CD8-positive, alpha-beta memory T cell (primary cell): ENCODE data around the gene ZG16B. TPM values are rescaled to one million over a fixed set of nuclear protein-coding genes. Genes with fewer than 3 reads are reported as not detected.
A peak's percentile ranks its signal among the peaks of the same experiment; 100 is the strongest.

Experiments
- CTCF ChIA-PET: fragments of 350-600 bp; sonication (Branson Sonifier 250); formaldehyde crosslinking; loops from one replicate; lab custom pipeline; 2021; ENCODE audit warnings: antibody characterized with exemption; lab: Charles Lee
- POLR2A ChIA-PET: fragments of 350-600 bp; sonication (Branson Sonifier 250); formaldehyde crosslinking; loops from one replicate; lab custom pipeline; 2021; ENCODE audit warnings: antibody characterized with exemption; lab: Charles Lee
- DNase-seq, 5 donors: peaks; one replicate each; pipeline versions ENCODE4 v3.0.0 to v3.0.0-alpha.2; 2020 to 2022; ENCODE audit warnings: mixed read lengths in 1 of 5
- H3K27ac ChIP-seq: one replicate; pipeline ENCODE4 v1.7.0; 2013; ENCODE audit warnings: low read depth, mild to moderate bottlenecking, low read length, moderate library complexity
- H3K27me3 ChIP-seq: 2 replicates; pipeline ENCODE4 v1.7.0; 2013; ENCODE audit warnings: low read length, mild to moderate bottlenecking; ENCODE audit not compliant: insufficient read depth, poor library complexity, severe bottlenecking
- H3K36me3 ChIP-seq: 2 replicates; pipeline ENCODE4 v1.7.0; 2013; ENCODE audit warnings: mild to moderate bottlenecking, low read length, moderate library complexity; ENCODE audit not compliant: insufficient read depth
- H3K4me1 ChIP-seq: 2 replicates; pipeline ENCODE4 v1.7.0; 2013; ENCODE audit warnings: mild to moderate bottlenecking, low read length, moderate library complexity; ENCODE audit not compliant: insufficient read depth
- H3K4me3 ChIP-seq: 2 replicates; pipeline ENCODE4 v1.7.0; 2013; ENCODE audit warnings: mild to moderate bottlenecking, low read length
- H3K9me3 ChIP-seq: 2 replicates; pipeline ENCODE4 v1.7.0; 2013; ENCODE audit warnings: mild to moderate bottlenecking, low read length
- H3K27ac Mint-ChIP-seq, 8 donors: one replicate each; pipeline ENCODE4 v1.8.0; 2020 to 2021; ENCODE audit warnings: mixed read lengths in 8 of 8, mild to moderate bottlenecking in 6 of 8, inconsistent platforms in 3 of 8, moderate library complexity in 3 of 8
- H3K27me3 Mint-ChIP-seq, 2 donors: one replicate each; pipeline ENCODE4 v1.8.0; 2020 to 2021; ENCODE audit warnings: mixed read lengths in 2 of 2, mild to moderate bottlenecking in 1 of 2, moderate library complexity in 1 of 2
- H3K36me3 Mint-ChIP-seq, 3 donors: one replicate each; pipeline ENCODE4 v1.8.0; 2020 to 2021; ENCODE audit warnings: mixed read lengths in 3 of 3, inconsistent platforms in 1 of 3, mild to moderate bottlenecking in 1 of 3
- H3K4me1 Mint-ChIP-seq, 3 donors: one replicate each; pipeline ENCODE4 v1.8.0; 2020 to 2021; ENCODE audit warnings: mixed read lengths in 3 of 3, inconsistent platforms in 1 of 3, mild to moderate bottlenecking in 1 of 3
- H3K4me3 Mint-ChIP-seq, 7 donors: one replicate each; pipeline ENCODE4 v1.8.0; 2020 to 2021; ENCODE audit warnings: mixed read lengths in 7 of 7, mild to moderate bottlenecking in 6 of 7, moderate library complexity in 4 of 7, inconsistent platforms in 2 of 7
- H3K9me3 Mint-ChIP-seq, 5 donors: one replicate each; pipeline ENCODE4 v1.8.0; 2020 to 2022; ENCODE audit warnings: mixed read lengths in 5 of 5, mild to moderate bottlenecking in 3 of 5, moderate library complexity in 2 of 5, inconsistent platforms in 1 of 5
- polyA plus RNA-seq: library from polyadenylated mRNA; unstranded; fragments of 300-500 nt; fragmentation: Illumina TruSeq; gene quantifications from one replicate; pipeline ENCODE4 v1.2.3, GENCODE V29; 2021
- total RNA-seq, 2 experiments: library from RNA; stranded (reverse); gene quantifications; one replicate each; pipeline ENCODE4 v1.2.3, GENCODE V29; 2021

ZG16B gene
- total and polyA plus RNA-seq, 3 experiments from 2014 or later = 0.29 to 0.74 TPM; not detected in 1

GRCh38 chr16:2786826-2787151, 43.3 kb upstream of the ZG16B start:
- no peaks in the 10 kb centered on the region for H3K36me3 ChIP-seq
- Mint-ChIP-seq H3K27ac (no peak overlapping the region), H3K9me3 (no peaks in the 10 kb centered on the region), H3K4me3 (peak overlapping the region in 1 of 7 donors; percentile 51), H3K4me1 (peaks cover 0 to 21% (median 5%) of the 10 kb centered on the region in 3 donors), H3K36me3 (no peaks in the 10 kb centered on the region), H3K27me3 (peaks cover 13 to 21% of the 10 kb centered on the region in 2 donors)
- DNase-seq = no peak
- H3K4me1 ChIP-seq = peaks cover 12% of the 10 kb centered on the region
- CTCF ChIA-PET = no interaction called here
- no peak overlapping the region for H3K27ac ChIP-seq
- POLR2A ChIA-PET = no interaction called here
- no peaks in the 10 kb centered on the region for H3K9me3 ChIP-seq
- H3K4me3 ChIP-seq = no peak overlapping the region
- no peaks in the 10 kb centered on the region for H3K27me3 ChIP-seq

DNA sequence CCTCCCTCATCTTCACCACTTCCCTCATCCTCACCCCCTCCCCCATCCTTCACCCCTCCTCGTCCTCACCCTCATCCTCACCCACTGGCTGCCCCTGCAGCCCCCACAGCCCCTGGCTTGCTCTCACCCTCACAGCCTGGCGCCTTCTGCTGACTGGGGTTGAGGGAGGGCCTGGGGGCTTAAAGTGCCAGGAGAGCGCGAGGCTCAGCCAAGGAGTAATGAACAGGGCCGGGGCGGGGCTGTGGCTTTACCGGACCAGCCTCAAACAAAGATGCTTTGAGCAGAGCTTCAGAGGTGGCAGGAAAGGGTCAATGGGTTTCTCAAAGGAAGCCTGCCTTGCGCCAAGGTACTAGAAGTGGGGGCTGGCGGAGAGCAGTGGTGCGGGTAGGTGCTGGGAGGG, 42.7 kb upstream of the ZG16B start, which contains the start of gene PRSS33:
TSS of gene PRSS33 (minus strand) at position 155 of the 400 bp plus-strand sequence. CDS start 1,013 bp downstream, outside the sequence.
- H3K27ac ChIP-seq = no peak within 1 kb of the TSS
- no peaks in the 10 kb centered on the region for H3K27me3 ChIP-seq
- Mint-ChIP-seq H3K27me3 (peaks cover 15 to 25% of the 10 kb centered on the region in 2 donors), H3K9me3 (no peaks in the 10 kb centered on the region), H3K4me1 (peaks cover 0 to 21% (median 5%) of the 10 kb centered on the region in 3 donors), H3K36me3 (no peaks in the 10 kb centered on the region), H3K4me3 (peak within 1 kb of the TSS in 4 of 7 donors; percentile 45 to 57 (median 50)), H3K27ac (peak within 1 kb of the TSS in 1 of 8 donors; percentile 54)
- ChIA-PET POLR2A (no interaction called here), CTCF (no interaction called here)
- H3K4me1 ChIP-seq = peaks cover 12% of the 10 kb centered on the region
- peak in 1 of 5 donors; percentile 39 for DNase-seq
- H3K36me3 ChIP-seq = no peaks in the 10 kb centered on the region
- no peak within 1 kb of the TSS for H3K4me3 ChIP-seq
- H3K9me3 ChIP-seq = no peaks in the 10 kb centered on the region

DNA sequence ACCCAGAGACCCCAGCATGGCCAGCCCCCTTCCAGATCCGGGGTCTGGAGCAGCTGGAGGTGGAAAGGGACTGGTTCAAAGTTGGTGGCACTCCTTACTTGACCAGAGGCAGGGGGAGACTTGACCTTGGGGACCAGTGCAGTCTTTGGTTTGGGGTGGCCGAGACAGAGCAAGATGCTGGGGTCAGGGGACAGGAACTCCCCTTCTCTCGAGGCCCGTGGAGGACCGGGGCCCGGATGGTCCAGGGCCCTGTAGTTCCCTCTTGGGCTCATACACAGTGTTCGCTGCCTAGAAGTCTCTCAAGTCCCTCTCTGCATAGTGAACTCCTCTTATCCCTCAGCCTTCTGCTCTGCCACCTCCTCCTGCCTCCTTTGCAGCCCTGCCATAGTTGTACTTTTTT, 42.1 kb upstream of the ZG16B start:
- H3K36me3 ChIP-seq = no peaks in the 10 kb centered on the region
- no peaks in the 10 kb centered on the region for H3K36me3 Mint-ChIP-seq
- H3K4me3 ChIP-seq = no peak overlapping the region
- no peaks in the 10 kb centered on the region for H3K9me3 ChIP-seq
- ChIA-PET CTCF (no interaction called here), POLR2A (no interaction called here)
- peaks cover 12% of the 10 kb centered on the region for H3K4me1 ChIP-seq
- no peaks in the 10 kb centered on the region for H3K9me3 Mint-ChIP-seq
- peaks cover 15 to 28% of the 10 kb centered on the region in 2 donors for H3K27me3 Mint-ChIP-seq
- peak in 1 of 5 donors; percentile 17 for DNase-seq
- H3K27ac ChIP-seq = no peak overlapping the region
- no peak overlapping the region for H3K4me3 Mint-ChIP-seq
- peaks cover 0 to 21% (median 5%) of the 10 kb centered on the region in 3 donors for H3K4me1 Mint-ChIP-seq
- H3K27me3 ChIP-seq = no peaks in the 10 kb centered on the region
- no peak overlapping the region for H3K27ac Mint-ChIP-seq

DNA sequence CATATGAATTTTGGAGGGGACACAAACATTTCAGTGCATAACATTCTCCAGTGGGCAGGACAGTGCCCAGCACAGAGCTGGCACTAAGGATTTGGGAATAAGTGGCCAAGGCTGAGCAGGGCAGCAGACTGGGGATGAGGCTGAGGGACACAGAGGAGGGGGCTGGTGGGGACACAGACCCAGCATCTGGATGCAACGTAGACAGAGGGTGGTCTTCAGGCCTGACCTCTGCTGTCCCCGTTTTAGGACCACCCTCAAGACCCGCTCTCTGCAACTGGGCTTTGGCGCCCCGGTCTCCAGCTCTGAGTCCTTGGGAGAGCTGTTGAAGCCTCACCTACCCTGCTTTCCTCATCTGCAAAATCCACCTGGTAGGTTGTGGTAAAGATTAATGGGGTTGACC, 39.5 kb upstream of the ZG16B start:
- no peaks in the 10 kb centered on the region for H3K9me3 Mint-ChIP-seq
- no peaks in the 10 kb centered on the region for H3K36me3 Mint-ChIP-seq
- no peak overlapping the region for H3K27ac ChIP-seq
- ChIA-PET POLR2A (no interaction called here), CTCF (interaction anchor here (1.2 kb wide), 1 partner anchor 12 kb away, joined by 3 read pairs; no protein-coding TSS in a partner anchor)
- no peaks in the 10 kb centered on the region for H3K36me3 ChIP-seq
- no peaks in the 10 kb centered on the region for H3K9me3 ChIP-seq
- DNase-seq = peak in 1 of 5 donors; percentile 32
- peaks cover 17 to 48% of the 10 kb centered on the region in 2 donors for H3K27me3 Mint-ChIP-seq
- H3K4me1 ChIP-seq = peaks cover 6% of the 10 kb centered on the region
- H3K27ac Mint-ChIP-seq = no peak overlapping the region
- no peak overlapping the region for H3K4me3 Mint-ChIP-seq
- no peaks in the 10 kb centered on the region for H3K27me3 ChIP-seq
- no peak overlapping the region for H3K4me3 ChIP-seq
- H3K4me1 Mint-ChIP-seq = peaks cover 0 to 14% (median 2%) of the 10 kb centered on the region in 3 donors

DNA sequence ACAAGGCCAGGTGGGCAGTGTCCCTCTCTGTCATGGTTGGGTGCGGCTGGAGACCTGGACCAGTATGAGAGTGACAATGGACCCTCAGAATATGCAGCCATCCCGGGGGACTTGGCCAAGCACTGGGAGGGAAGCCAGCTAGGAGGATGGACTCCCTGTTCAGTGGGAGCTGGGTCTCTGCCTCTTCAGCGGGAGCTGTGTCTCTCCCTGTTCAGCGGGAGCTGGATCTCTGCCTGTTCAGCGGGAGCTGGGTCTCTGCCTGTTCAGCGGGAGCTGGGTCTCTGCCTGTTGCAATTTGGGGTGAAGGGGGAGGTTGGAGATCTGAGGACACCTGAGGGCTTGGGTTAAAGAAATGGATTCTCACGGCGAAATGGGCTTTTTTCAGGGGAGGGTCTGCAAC, 38.9 kb upstream of the ZG16B start:
- H3K4me3 ChIP-seq = no peak overlapping the region
- no peaks in the 10 kb centered on the region for H3K27me3 ChIP-seq
- POLR2A ChIA-PET = no interaction called here
- DNase-seq = peak in 1 of 5 donors; percentile 27
- no peak overlapping the region for H3K27ac Mint-ChIP-seq
- H3K4me1 ChIP-seq = peaks cover under 1% of the 10 kb centered on the region
- no peak overlapping the region for H3K4me3 Mint-ChIP-seq
- no peak overlapping the region for H3K27ac ChIP-seq
- no peaks in the 10 kb centered on the region for H3K9me3 Mint-ChIP-seq
- peaks cover 21 to 54% of the 10 kb centered on the region in 2 donors for H3K27me3 Mint-ChIP-seq
- CTCF ChIA-PET = interaction anchor here (0.9 to 1.2 kb wide), 2 partner anchors 13 to 77 kb away, joined by 3 read pairs; no protein-coding TSS in a partner anchor
- no peaks in the 10 kb centered on the region for H3K9me3 ChIP-seq
- no peaks in the 10 kb centered on the region for H3K36me3 Mint-ChIP-seq
- peaks cover 0 to 10% (median 2%) of the 10 kb centered on the region in 3 donors for H3K4me1 Mint-ChIP-seq
- H3K36me3 ChIP-seq = no peaks in the 10 kb centered on the region

GRCh38 chr16:2792940-2793339, 37.2 kb upstream of the ZG16B start:
- ChIA-PET CTCF (no interaction called here), POLR2A (no interaction called here)
- H3K27me3 Mint-ChIP-seq = peaks cover 21 to 63% of the 10 kb centered on the region in 2 donors
- H3K27ac Mint-ChIP-seq = no peak overlapping the region
- H3K27ac ChIP-seq = no peak overlapping the region
- no peaks in the 10 kb centered on the region for H3K27me3 ChIP-seq
- H3K36me3 Mint-ChIP-seq = no peaks in the 10 kb centered on the region
- no peaks in the 10 kb centered on the region for H3K9me3 Mint-ChIP-seq
- peaks cover 0 to 2% (median 0%) of the 10 kb centered on the region in 3 donors for H3K4me1 Mint-ChIP-seq
- H3K4me3 Mint-ChIP-seq = no peak overlapping the region
- no peaks in the 10 kb centered on the region for H3K9me3 ChIP-seq
- no peaks in the 10 kb centered on the region for H3K4me1 ChIP-seq
- no peaks in the 10 kb centered on the region for H3K36me3 ChIP-seq
- H3K4me3 ChIP-seq = no peak overlapping the region
- peak in 1 of 5 donors; percentile 3 for DNase-seq

DNA sequence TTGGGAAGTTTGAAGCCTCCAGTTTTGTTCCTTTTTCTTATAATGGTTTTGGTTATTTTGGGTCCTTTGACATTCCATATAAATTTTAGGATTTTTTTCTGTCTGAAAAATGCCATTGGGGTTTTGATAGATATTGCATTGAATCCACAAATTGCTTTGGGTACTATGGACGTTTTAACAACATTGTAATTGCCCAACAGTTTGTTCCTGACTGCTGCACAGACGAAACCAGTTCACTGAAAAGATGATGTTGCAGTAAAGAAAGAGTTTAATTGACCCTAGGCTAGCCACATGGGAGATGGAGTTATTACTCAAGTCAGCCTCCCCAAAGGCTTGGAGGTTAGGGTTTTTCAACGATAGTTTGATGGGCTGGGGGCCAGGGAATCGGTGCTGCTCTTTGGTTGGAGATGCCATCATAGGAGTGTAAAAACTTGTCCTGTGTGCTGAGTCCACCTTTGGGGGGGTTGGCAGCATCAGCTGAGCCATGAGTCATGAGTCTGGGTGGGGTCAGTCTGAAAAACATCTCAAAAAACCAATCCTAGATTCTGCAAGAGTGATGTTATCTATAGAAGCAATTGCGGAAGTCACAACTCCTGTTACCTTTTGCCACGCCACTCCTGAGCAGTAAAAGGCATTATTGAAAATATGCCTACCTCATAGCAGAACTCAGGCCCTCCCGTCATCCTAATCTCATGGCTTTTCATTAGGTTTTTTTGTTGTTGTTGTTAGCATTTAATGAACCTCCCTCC, 34.5 kb upstream of the ZG16B start:
- H3K27me3 Mint-ChIP-seq = peaks cover 19 to 58% of the 10 kb centered on the region in 2 donors
- Histone ChIP-seq H3K27me3 (no peaks in the 10 kb centered on the region), H3K36me3 (no peaks in the 10 kb centered on the region), H3K4me3 (no peak overlapping the region), H3K27ac (no peak overlapping the region), H3K9me3 (no peaks in the 10 kb centered on the region), H3K4me1 (no peaks in the 10 kb centered on the region)
- no peak overlapping the region for H3K4me3 Mint-ChIP-seq
- ChIA-PET CTCF (interaction anchor here (1.3 kb wide), 1 partner anchor 10 kb away, joined by 3 read pairs; no protein-coding TSS in a partner anchor), POLR2A (no interaction called here)
- H3K27ac Mint-ChIP-seq = peak overlapping the region in 1 of 8 donors; percentile 33
- no peaks in the 10 kb centered on the region for H3K36me3 Mint-ChIP-seq
- H3K4me1 Mint-ChIP-seq = no peaks in the 10 kb centered on the region
- H3K9me3 Mint-ChIP-seq = no peaks in the 10 kb centered on the region
- peak in 1 of 5 donors; percentile 2 for DNase-seq

GRCh38 chr16:2798723-2799204, 31.3 kb upstream of the ZG16B start:
- DNase-seq = no peak
- Mint-ChIP-seq H3K27me3 (peaks cover 13 to 32% of the 10 kb centered on the region in 2 donors), H3K27ac (no peak overlapping the region), H3K36me3 (no peaks in the 10 kb centered on the region), H3K4me1 (no peaks in the 10 kb centered on the region), H3K4me3 (no peak overlapping the region), H3K9me3 (peaks cover 0 to 4% (median 2%) of the 10 kb centered on the region in 5 donors)
- POLR2A ChIA-PET = no interaction called here
- Histone ChIP-seq H3K9me3 (no peaks in the 10 kb centered on the region), H3K4me3 (no peak overlapping the region), H3K27me3 (no peaks in the 10 kb centered on the region), H3K27ac (no peak overlapping the region), H3K36me3 (no peaks in the 10 kb centered on the region), H3K4me1 (no peaks in the 10 kb centered on the region)
- CTCF ChIA-PET = no interaction called here
